GM18511 (cell line): ENCODE measurements around the gene TOLLIP.
"Not testable (repeated sequence)": the region's sequence is repeated elsewhere in the genome, so short reads cannot be mapped to it uniquely, and the experiment has no call there.

Experiments
- ATAC-seq: cut with Tn5 transposase; IDR thresholded peaks from one replicate; pipeline ENCODE4 v1.9.1; 2021; ENCODE audit warnings: mild to moderate bottlenecking, moderate library complexity; ENCODE audit not compliant: unreplicated experiment

TOLLIP gene

GRCh38 chr11:1344056-1344635, 34.7 kb upstream of the TOLLIP start:
- ATAC-seq, result no peak

GRCh38 chr11:1343391-1344055, 34.1 kb upstream of the TOLLIP start:
- no peak for ATAC-seq

GRCh38 chr11:1342946-1343345, 33.5 kb upstream of the TOLLIP start:
- ATAC-seq, result no peak

- no peak for ATAC-seq
These were observed 32.6 kb upstream of the TOLLIP start for GRCh38 chr11:1341928-1342524.

GRCh38 chr11:1341226-1341625, 31.8 kb upstream of the TOLLIP start:
- ATAC-seq, result not testable (repeated sequence)

- ATAC-seq, result no peak
These were observed 30.7 kb upstream of the TOLLIP start for GRCh38 chr11:1340111-1340510.

GRCh38 chr11:1339066-1339675, 29.7 kb upstream of the TOLLIP start:
- no peak for ATAC-seq

GRCh38 chr11:1338201-1339065, 29.0 kb upstream of the TOLLIP start:
- no peak for ATAC-seq

- ATAC-seq, result no peak
These were observed 28.2 kb upstream of the TOLLIP start for GRCh38 chr11:1337647-1338007.

- no peak for ATAC-seq
These were observed 27.6 kb upstream of the TOLLIP start for GRCh38 chr11:1336836-1337646.

- ATAC-seq, result no peak
These were observed 26.7 kb upstream of the TOLLIP start for GRCh38 chr11:1335811-1336761.

- ATAC-seq, result no peak
These were observed 25.9 kb upstream of the TOLLIP start for GRCh38 chr11:1335264-1335810.

GRCh38 chr11:1333860-1334259, 24.4 kb upstream of the TOLLIP start:
- no peak for ATAC-seq

GRCh38 chr11:1333091-1333772, 23.8 kb upstream of the TOLLIP start:
- no peak for ATAC-seq

GRCh38 chr11:1330473-1330872, 21.0 kb upstream of the TOLLIP start:
- ATAC-seq, result no peak

- no peak for ATAC-seq
These were observed 17.6 kb upstream of the TOLLIP start for GRCh38 chr11:1327064-1327460.

GRCh38 chr11:1326435-1327063, 17.1 kb upstream of the TOLLIP start:
- ATAC-seq, result no peak

GRCh38 chr11:1323774-1324173, 14.3 kb upstream of the TOLLIP start:
- no peak for ATAC-seq
